ENCODE measurements around the gene CRB3.

GRCh38 chr19:6510618-6511017 lies 46.5 kb downstream of the CRB3 start:
- TF ChIP-seq, protein P1, sequence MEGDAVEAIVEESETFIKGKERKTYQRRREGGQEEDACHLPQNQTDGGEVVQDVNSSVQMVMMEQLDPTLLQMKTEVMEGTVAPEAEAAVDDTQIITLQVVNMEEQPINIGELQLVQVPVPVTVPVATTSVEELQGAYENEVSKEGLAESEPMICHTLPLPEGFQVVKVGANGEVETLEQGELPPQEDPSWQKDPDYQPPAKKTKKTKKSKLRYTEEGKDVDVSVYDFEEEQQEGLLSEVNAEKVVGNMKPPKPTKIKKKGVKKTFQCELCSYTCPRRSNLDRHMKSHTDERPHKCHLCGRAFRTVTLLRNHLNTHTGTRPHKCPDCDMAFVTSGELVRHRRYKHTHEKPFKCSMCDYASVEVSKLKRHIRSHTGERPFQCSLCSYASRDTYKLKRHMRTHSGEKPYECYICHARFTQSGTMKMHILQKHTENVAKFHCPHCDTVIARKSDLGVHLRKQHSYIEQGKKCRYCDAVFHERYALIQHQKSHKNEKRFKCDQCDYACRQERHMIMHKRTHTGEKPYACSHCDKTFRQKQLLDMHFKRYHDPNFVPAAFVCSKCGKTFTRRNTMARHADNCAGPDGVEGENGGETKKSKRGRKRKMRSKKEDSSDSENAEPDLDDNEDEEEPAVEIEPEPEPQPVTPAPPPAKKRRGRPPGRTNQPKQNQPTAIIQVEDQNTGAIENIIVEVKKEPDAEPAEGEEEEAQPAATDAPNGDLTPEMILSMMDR (IDR thresholded peaks at IDR 0.05), result no peak
- TF ChIP-seq POLR2A (IDR thresholded peaks at IDR 0.05; ENCODE audit: low read depth), result no peak

All from esophagus muscularis mucosa (tissue), 3 donors.